NOMO-1 treated with DMSO at 0.1 percent for 48 hours (cell line): ENCODE results near the gene HTD2.
"Not testable (repeated sequence)": the region's sequence is repeated elsewhere in the genome, so short reads cannot be mapped to it uniquely, and the experiment has no call there.

Experiments
- DNase-seq: peaks from one replicate; lab custom pipeline; 2025; ENCODE audit not compliant: unreplicated experiment; lab: John Stamatoyannopoulos, UW

The HTD2 gene

GRCh38 chr3:58305882-58306711 is at the start of gene HTD2, which contains the start of gene RPP14:
HTD2 (plus strand) TSS chr3:58306520; CDS start chr3:58317614, 11,094 bp downstream.
RPP14 (plus strand) TSS chr3:58306245; CDS start chr3:58310330, 4,085 bp downstream.
- peak; percentile 92 for DNase-seq

GRCh38 chr3:58258392-58259055 is 47.8 kb upstream of the HTD2 start:
- DNase-seq: no peak

- DNase-seq: peak; percentile 74
Measured at GRCh38 chr3:58260261-58260731, 46.0 kb upstream of the HTD2 start.

- no peak for DNase-seq
Measured at GRCh38 chr3:58260733-58261132, 45.6 kb upstream of the HTD2 start.

- no peak for DNase-seq
Measured at GRCh38 chr3:58261954-58262666, 44.2 kb upstream of the HTD2 start.

- DNase-seq: no peak
Measured at GRCh38 chr3:58266577-58266976, 39.7 kb upstream of the HTD2 start.

- not testable (repeated sequence) for DNase-seq
Measured at GRCh38 chr3:58267543-58267942, 38.8 kb upstream of the HTD2 start.

GRCh38 chr3:58269356-58269755 is 37.0 kb upstream of the HTD2 start:
- no peak for DNase-seq

GRCh38 chr3:58270485-58270884 is 35.8 kb upstream of the HTD2 start:
- no peak for DNase-seq

- peak; percentile 89 for DNase-seq
Measured at GRCh38 chr3:58271901-58272501, 34.3 kb upstream of the HTD2 start.

- DNase-seq: no peak
Measured at GRCh38 chr3:58272891-58273290, 33.4 kb upstream of the HTD2 start.

- not testable (repeated sequence) for DNase-seq
Measured at GRCh38 chr3:58273362-58273761, 33.0 kb upstream of the HTD2 start.

GRCh38 chr3:58274027-58274614 is 32.2 kb upstream of the HTD2 start:
- DNase-seq: no peak

GRCh38 chr3:58281069-58281468 is 25.3 kb upstream of the HTD2 start:
- DNase-seq: no peak

- DNase-seq: no peak
Measured at GRCh38 chr3:58285334-58285733, 21.0 kb upstream of the HTD2 start.

GRCh38 chr3:58287354-58287753 is 19.0 kb upstream of the HTD2 start:
- DNase-seq: no peak

- DNase-seq: peak; percentile 0
Measured at GRCh38 chr3:58288011-58288728, 18.1 kb upstream of the HTD2 start.

- not testable (repeated sequence) for DNase-seq
Measured at GRCh38 chr3:58288964-58289613, 17.2 kb upstream of the HTD2 start.

- DNase-seq: not testable (repeated sequence)
Measured at GRCh38 chr3:58290446-58290845, 15.9 kb upstream of the HTD2 start.
